GM12874 (cell line): ENCODE results near the gene CRIP1.

ENCODE experiments used
- TF ChIP-seq, protein P1 (sequence below): IDR thresholded peaks from 2 replicates; pipeline ENCODE4 v1.5.1; 2011; ENCODE audit warnings: low read depth, mild to moderate bottlenecking, control low read depth, low read length, moderate library complexity; ENCODE audit not compliant: insufficient read depth

CRIP1 gene

GRCh38 chr14:105500726-105501101 lies 14.0 kb downstream of the CRIP1 start:
- TF ChIP-seq, protein P1, sequence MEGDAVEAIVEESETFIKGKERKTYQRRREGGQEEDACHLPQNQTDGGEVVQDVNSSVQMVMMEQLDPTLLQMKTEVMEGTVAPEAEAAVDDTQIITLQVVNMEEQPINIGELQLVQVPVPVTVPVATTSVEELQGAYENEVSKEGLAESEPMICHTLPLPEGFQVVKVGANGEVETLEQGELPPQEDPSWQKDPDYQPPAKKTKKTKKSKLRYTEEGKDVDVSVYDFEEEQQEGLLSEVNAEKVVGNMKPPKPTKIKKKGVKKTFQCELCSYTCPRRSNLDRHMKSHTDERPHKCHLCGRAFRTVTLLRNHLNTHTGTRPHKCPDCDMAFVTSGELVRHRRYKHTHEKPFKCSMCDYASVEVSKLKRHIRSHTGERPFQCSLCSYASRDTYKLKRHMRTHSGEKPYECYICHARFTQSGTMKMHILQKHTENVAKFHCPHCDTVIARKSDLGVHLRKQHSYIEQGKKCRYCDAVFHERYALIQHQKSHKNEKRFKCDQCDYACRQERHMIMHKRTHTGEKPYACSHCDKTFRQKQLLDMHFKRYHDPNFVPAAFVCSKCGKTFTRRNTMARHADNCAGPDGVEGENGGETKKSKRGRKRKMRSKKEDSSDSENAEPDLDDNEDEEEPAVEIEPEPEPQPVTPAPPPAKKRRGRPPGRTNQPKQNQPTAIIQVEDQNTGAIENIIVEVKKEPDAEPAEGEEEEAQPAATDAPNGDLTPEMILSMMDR = no peak

DNA sequence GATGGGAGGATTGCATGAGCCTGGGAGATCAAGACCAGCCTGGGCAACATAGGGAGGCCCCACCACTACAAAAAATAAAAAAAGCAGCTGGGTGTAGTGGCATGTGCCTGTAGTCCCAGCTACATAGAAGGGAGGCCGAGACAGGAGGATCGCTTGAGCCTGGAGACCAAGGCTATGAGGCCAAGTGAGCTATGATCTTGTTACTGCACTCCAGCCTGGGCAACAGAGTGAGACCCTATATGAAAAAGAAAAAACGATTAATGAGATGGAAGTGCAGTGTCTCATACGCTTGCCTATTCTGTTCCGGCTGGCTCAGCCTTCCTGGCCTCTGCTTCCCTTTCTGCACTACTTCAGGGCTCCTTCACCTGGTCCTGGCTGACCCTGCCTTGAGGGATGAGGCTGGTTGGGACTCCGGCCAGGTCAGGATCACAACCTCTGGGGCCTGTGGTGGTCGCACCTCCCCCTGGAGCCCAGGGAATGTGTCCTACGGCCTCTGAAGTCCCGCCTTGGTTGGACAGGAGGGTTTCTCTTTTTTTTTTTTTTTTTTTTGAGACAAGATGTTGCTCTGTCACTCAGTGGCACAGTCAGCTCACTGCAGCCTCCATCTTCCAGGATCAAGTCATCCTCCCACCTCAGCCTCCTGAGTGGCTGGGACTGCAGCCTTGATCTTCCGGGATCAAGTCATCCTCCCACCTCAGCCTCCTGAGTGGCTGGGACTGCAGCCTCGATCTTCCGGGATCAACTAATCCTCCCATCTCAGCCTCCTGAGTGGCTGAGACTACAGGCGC lies 15.0 kb downstream of the CRIP1 start:
- TF ChIP-seq, protein P1 = no peak

DNA sequence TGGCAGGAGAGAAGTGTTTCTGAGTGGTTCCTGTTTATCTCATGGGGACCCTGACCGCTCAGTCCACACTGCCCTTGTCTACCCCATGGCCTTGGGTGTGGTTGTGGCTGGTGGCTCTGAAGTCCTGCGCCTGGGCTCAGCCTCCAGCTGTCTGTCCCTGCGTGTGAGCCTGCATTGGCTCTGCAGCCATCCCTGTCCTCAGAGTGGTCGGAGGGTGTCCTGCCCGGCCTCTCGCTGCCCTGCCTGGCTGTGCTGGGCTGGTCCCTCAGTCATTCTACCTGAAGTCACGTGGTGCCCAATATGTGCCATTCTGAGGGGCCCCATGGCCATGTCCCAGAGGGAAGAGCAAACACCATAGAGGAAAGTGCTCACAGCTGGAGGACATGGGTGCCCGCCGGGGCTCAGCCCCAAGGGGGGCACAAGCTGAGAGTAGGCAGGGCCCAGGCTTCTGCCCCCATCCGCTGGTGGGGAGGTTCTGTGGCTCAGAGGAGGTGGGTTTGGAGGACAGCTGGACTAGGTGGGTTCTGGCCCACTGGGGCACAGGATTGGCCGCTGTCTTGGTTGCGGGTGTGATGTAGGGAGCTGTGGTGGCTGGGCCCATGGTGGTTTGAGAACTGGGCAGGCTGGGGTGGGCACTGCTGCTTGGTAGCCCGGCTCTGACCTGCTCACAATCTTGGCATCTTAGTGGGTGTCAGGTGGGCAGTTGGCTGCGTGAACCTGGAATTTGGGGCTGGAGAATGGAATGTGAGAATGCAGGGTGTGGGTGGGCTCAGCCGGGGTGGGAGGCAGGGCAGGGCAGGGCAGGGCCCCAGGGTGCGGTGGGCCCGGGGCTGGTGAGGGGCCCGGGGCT lies 16.0 kb downstream of the CRIP1 start:
- TF ChIP-seq, protein P1 = no peak

DNA sequence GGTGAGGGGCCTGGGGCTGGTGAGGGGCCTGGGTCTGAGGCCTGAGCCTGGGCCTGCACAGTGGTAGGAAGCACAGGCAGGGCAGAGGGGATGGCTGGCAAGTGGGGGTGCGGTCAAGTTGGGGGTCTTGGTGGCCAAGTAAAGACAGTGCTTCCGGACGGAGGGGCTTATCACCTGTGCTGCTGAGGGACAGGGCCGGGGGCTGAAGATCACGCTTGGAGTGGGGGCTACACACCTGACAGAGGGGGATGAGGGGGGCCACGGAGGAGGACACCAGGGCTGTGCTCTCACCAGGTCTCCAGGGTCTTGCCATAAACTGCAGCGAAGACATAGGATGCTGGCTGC lies 16.6 kb downstream of the CRIP1 start:
- TF ChIP-seq, protein P1 = no peak

DNA sequence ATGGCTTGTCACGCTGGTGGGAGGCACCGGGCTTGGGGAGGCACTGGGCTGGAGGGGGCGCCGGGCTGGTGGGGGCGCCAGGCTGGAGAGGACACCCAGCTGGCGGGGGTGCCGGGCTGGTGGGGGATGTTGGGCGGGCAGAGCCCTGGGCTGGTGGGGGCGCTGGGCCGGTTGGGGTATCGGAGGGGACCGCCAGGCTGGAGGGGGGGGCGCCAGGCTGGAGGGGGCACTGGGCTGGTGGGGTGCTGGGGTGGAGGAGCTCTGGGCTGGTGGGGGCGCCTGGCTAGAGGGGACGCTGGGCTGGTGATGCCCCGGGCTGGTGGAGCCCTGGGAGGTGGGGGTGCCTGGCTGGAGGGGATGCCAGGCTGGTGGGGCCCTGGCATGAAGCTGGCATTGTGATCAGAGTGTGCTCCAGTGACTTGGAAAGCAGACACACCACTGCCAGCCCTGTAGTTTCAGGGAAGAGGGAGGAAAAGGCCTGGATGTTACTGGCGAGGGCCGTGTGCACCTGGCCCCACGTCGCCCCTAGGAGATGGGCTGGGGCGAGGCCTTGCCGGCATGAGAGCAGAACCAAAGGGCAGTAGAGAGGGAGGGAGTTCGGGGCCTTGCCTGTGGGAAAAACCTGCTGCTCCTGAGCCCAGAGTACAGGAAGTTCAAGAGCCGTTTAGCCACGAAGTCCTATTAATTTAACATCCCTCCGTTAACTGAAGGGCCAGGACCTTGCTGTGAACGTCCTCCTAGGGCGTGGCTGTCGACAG lies 17.4 kb downstream of the CRIP1 start:
- TF ChIP-seq, protein P1 = no peak

GRCh38 chr14:105505101-105505500 lies 18.4 kb downstream of the CRIP1 start:
- TF ChIP-seq, protein P1 = no peak

DNA sequence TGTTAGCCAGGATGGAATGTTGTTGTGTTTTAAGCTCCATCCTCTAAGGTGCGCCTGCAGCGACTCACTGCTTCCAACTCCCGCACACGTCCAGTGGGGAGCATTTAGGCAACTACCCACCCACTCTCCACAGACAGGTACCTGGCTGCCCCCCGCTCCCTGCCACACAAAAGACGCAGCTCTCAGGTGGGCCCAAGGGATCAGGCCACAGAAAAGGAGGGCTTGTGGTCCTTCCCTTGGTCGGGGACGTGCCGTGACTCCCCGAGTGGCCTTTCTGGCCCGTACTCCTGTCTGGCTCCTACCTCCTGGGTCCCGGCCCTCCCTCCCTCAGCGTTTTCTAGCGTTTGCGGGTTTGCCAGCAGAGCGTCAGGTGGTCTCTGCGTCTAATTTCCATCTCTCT lies 20.6 kb downstream of the CRIP1 start:
- TF ChIP-seq, protein P1 = no peak
